HG03095 (cell line): Measurements from ENCODE around the gene TMEM126A.
"Not testable (repeated sequence)": the region's sequence is repeated elsewhere in the genome, so short reads cannot be mapped to it uniquely, and the experiment has no call there.

Experiments used
- ATAC-seq: cut with Tn5 transposase; IDR thresholded peaks from one replicate; pipeline ENCODE4 v1.9.1; 2021; ENCODE audit warnings: moderate library complexity; ENCODE audit not compliant: unreplicated experiment

Gene TMEM126A

GRCh38 chr11:85647604-85648299 is at the start of gene TMEM126A:
TSS of gene TMEM126A (plus strand) at chr11:85647967. CDS start at chr11:85650256, 2,289 bp downstream.
- peak; percentile 100 for ATAC-seq

- no peak for ATAC-seq
These were observed 48.7 kb upstream of the TMEM126A start for GRCh38 chr11:85599083-85599482.

- no peak for ATAC-seq
These were observed 45.1 kb upstream of the TMEM126A start for GRCh38 chr11:85602526-85603213.

- ATAC-seq: no peak
These were observed 44.5 kb upstream of the TMEM126A start for GRCh38 chr11:85603220-85603619.

DNA sequence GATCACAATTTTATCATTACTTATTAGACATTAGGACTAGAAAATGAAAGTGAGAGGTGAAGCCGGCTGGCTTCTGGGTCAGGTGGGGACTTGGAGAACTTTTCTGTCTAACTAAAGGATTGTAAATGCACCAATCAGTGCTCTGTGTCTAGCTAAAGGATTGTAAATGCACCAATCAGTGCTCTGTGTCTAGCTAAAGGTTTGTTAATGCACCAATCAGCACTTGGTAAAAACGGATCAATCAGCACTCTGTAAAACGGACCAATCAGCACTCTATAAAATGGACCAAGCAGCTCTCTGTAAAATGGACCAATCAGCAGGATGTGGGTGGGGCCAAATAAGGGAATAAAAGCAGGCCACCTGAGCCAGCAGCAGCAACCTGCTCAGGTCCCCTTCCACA is 41.5 kb upstream of the TMEM126A start:
- ATAC-seq: not testable (repeated sequence)

DNA sequence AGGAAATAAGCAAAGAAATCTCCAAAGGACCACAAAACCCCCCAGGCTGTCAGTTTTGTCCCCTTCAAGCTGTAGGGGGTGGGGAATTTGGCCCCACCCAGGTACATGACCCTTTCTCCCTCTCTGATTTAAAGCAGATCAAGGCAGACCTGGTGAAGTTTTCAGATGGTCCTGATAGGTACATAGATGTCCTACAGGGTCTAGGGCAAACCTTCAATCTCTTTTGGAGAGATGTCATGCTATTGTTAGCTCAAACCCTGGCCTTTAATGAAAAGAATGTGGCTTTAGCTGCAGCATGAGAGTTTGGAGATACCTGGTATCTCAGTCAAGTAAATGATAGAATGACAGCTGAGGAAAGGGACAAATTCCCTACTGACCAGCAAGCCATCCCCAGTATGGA is 39.1 kb upstream of the TMEM126A start:
- ATAC-seq: not testable (repeated sequence)

DNA sequence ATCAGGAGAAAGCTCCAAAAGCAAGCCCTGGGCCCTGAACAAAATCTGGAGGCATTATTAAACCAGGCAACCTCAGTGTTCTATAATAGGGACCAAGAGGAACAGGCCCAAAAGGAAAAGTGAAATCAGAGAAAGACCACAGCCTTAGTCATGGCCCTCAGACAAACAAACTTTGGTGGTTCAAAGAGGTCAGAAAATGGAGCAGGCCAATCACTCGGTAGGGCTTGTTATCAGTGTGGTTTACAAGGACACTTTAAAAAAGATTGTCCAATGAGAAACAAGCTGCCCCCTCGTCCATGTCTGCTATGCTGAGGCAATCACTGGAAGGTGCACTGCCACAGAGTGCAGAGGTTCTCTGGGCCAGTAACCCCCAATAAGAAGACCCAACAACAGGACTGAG is 38.5 kb upstream of the TMEM126A start:
- ATAC-seq: not testable (repeated sequence)

GRCh38 chr11:85611643-85612042 is 36.1 kb upstream of the TMEM126A start:
- ATAC-seq: not testable (repeated sequence)

- no peak for ATAC-seq
These were observed 28.3 kb upstream of the TMEM126A start for GRCh38 chr11:85619499-85619898.

- no peak for ATAC-seq
These were observed 27.5 kb upstream of the TMEM126A start for GRCh38 chr11:85620256-85620655.

- ATAC-seq: no peak
These were observed 21.3 kb upstream of the TMEM126A start for GRCh38 chr11:85626496-85626895.

DNA sequence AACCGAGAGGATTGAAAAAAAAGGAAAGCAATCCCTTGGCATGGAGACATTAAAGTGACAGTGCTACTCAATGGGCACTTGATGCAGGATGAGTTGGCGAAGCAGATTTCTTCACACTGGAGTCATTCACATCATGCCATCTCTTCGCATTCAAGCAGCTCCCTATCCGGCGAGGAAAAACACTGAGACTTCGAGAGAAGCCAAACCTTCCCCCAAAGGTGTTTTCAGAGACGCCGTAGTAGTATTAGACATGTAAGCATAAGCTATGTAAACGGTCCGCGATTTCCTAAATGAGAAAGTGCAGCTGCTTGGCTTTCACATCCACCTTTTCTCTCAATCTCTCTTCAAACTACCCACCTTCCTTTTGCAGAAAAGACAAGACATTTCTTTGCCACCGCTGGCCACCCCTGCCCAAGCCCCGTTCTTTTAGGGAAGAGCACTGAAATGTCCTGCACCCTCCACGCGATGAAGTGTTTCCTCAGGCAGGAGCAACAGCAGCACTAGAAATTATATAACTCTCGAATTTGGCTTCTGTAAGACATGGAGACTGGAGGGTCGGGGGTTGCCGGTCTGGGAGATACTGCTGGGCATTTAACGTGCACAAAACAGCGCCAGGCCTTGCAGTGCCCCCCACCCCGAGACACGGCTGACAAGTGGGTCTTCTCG is 20.3 kb upstream of the TMEM126A start, which contains the start of gene DLG2:
TSS of gene DLG2 (minus strand) at position 13 of the 666 bp plus-strand sequence.
- no peak for ATAC-seq

DNA sequence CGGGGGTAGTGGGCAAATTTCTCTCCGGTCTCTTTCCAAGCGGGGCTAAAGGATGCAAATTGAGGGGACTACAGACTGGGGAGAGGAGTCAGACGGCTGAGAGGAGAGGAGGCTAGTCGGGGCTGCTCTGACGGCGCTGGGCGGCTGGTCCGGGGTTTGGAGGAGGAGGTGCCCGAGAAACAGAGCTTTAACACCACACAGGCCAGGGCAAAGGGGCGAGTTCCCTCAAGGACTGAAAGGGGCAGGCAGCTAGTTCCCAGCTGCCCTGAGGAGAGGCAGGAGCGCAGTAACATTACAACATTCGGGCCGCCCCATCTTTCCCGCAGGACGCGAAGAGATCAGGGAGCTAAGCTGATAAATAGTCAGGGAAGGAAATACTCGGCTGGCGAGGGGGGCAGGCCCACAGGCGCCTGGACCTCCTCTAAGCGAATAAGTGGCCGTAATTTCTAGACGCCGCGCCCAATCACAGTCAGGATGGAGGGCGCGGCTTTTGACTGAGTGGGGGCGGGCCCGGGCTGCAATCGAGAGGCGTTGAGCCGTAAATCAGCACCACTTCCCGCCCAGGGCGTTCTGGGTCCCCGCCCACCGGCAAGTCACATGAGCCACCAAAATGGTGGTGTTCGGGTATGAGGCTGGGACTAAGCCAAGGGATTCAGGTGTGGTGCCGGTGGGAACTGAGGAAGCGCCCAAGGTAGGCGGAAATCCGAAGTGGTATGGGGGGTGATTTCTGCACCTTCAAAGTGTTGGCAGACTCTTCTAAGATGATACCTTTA is 19.6 kb upstream of the TMEM126A start, which contains the start of gene TMEM126B:
TSS of gene TMEM126B (plus strand) at position 596 of the 773 bp plus-strand sequence. CDS start at position 611, 15 bp downstream.
- peak; percentile 99 for ATAC-seq

GRCh38 chr11:85628771-85629341 is 18.9 kb upstream of the TMEM126A start:
- peak; percentile 5 for ATAC-seq

GRCh38 chr11:85634747-85635146 is 13.0 kb upstream of the TMEM126A start:
- ATAC-seq: no peak

DNA sequence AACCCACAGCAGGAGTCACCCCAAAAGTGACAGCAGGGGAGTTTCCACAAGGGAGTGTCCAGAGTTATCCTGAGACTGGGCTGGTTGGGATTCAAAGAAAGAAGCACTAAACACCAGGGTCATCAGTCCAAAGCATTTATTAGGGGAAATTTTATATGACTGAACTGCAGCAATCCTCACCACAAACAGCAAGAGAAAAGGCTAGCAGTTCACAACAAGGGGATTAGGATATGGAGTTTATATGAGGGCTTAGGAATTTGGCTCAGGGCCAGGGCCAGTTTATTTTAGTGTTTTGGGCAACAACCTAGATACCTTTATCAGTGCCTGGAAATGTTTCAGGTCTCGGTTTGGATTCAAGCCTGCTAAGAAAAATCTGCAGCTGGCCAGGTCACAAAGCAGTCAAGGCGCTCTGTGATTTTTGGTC is 4.6 kb upstream of the TMEM126A start:
- no peak for ATAC-seq

DNA sequence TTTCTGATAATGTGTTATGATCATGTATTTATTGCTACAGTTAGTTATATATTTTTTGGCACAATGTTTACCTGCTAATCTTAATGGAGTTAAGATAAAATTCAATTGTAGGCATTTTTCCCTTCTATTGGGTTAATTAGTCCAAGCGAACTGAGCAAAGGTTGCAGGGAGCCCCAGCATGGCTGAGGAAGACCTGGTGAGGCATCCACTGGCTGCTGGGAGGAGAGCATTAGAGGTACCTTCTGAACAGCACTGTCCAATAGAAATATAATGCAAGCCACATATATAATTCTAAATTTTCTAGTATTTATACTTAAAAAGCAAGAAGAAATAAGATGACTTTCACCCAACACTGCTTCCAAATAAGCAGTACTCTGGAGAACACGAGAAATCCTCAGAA is 689 bp upstream of the TMEM126A start:
- ATAC-seq: peak; percentile 8

GRCh38 chr11:85651118-85651517 is 3.4 kb downstream of the TMEM126A start:
- no peak for ATAC-seq

DNA sequence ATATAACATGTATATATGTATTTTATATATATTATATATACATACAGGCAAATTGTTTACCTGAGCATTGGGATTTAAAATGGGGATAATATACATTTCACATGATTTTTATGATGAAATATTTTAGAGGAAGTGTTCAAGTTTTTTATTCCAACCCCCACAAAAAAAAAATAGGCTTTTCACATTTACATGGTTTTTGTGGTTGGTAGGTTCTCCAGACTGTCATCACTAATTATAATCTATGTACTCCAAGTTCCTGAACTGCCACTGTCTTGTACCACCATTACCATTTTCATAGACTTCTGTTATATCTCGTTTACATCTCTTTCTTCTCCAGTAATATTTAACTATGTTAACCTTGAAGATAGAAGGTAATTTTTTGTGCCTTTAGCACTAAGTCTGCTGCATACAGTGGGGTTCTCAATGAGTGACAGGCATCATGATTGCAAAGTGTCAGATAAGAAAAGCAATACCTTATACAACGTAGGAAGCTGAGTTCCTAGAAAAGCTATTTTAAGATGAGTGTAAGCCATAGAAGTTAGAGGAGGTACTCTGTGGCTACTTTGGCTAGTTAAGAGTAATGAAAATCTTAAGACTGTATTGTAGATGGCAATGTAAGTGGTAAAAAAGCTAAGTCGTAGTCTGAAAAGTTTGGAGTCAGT is 5.2 kb downstream of the TMEM126A start:
- ATAC-seq: no peak

- not testable (repeated sequence) for ATAC-seq
These were observed 6.6 kb downstream of the TMEM126A start for GRCh38 chr11:85654343-85654742.
